Loucy (cell line): ENCODE results near the gene CLEC16A.

Source experiments
- H2AFZ ChIP-seq: fragments of 200-600 bp; sonication (generic); 2 replicates; pipeline ENCODE4 v1.6.0; 2016; ENCODE audit warnings: antibody characterized with exemption, mild to moderate bottlenecking, low read length, moderate library complexity
- H3F3A ChIP-seq: fragments of 200-600 bp; 2 replicates; pipeline ENCODE4 v1.6.0; 2016; ENCODE audit warnings: antibody characterized with exemption, low read depth, mild to moderate bottlenecking
- H3K27me3 ChIP-seq: fragments of 200-600 bp; sonication (generic); 2 replicates; pipeline ENCODE4 v1.6.1; 2014; ENCODE audit warnings: low read length, mild to moderate bottlenecking; ENCODE audit not compliant: insufficient read depth, poor library complexity, severe bottlenecking
- H3K36me3 ChIP-seq: fragments of 200-600 bp; sonication (generic); 2 replicates; pipeline ENCODE4 v1.6.1; 2016; ENCODE audit warnings: low read length; ENCODE audit not compliant: insufficient read depth
- H3K4me1 ChIP-seq: fragments of 200-600 bp; sonication (generic); 2 replicates; pipeline ENCODE4 v1.5.1; 2014; ENCODE audit warnings: low read length, mild to moderate bottlenecking; ENCODE audit not compliant: insufficient read depth, poor library complexity, severe bottlenecking
- H3K4me2 ChIP-seq: fragments of 200-600 bp; sonication (generic); 2 replicates; pipeline ENCODE4 v1.6.0; 2014; ENCODE audit warnings: antibody characterized with exemption, low read length, low read depth, mild to moderate bottlenecking; ENCODE audit not compliant: poor library complexity, severe bottlenecking
- H3K4me3 ChIP-seq: fragments of 200-600 bp; sonication (generic); 2 replicates; pipeline ENCODE4 v1.5.1; 2014; ENCODE audit warnings: low read length, mild to moderate bottlenecking, mixed read lengths; ENCODE audit not compliant: poor library complexity, severe bottlenecking
- H3K79me2 ChIP-seq: fragments of 200-600 bp; sonication (generic); 2 replicates; pipeline ENCODE4 v1.6.1; 2014; ENCODE audit warnings: low read length; ENCODE audit not compliant: insufficient read depth
- H3K9ac ChIP-seq: fragments of 200-600 bp; sonication (generic); 2 replicates; pipeline ENCODE4 v1.6.0; 2014; ENCODE audit warnings: mild to moderate bottlenecking, low read depth, low read length, moderate library complexity; ENCODE audit not compliant: poor library complexity, severe bottlenecking
- H3K9me2 ChIP-seq: fragments of 200-600 bp; sonication (generic); replicated peaks from 2 replicates; pipeline ENCODE4 v1.6.1; 2016; ENCODE audit warnings: low read depth, low read length, mixed read lengths
- H3K9me3 ChIP-seq: fragments of 200-600 bp; sonication (generic); 2 replicates; pipeline ENCODE4 v1.6.1; 2014; ENCODE audit warnings: mild to moderate bottlenecking, antibody characterized with exemption, low read length, low read depth; ENCODE audit not compliant: insufficient read depth
- H4K20me1 ChIP-seq: fragments of 200-600 bp; sonication (generic); 2 replicates; pipeline ENCODE4 v1.6.0; 2014; ENCODE audit warnings: antibody characterized with exemption, low read length, mild to moderate bottlenecking; ENCODE audit not compliant: insufficient read depth, poor library complexity, severe bottlenecking
- EZH2phosphoT487 ChIP-seq: fragments of 200-600 bp; IDR thresholded peaks from 2 replicates; pipeline ENCODE4 v1.6.1; 2018; ENCODE audit warnings: antibody characterized with exemption, mild to moderate bottlenecking, moderate library complexity, borderline replicate concordance
- TF ChIP-seq, protein P1 (sequence below): fragments of 200-600 bp; sonication (generic); conservative IDR thresholded peaks from 2 replicates; pipeline ENCODE4 v1.5.1; 2014; ENCODE audit warnings: mild to moderate bottlenecking, antibody characterized with exemption, low read length

The CLEC16A gene

GRCh38 chr16:11087691-11088073, 143.3 kb downstream of the CLEC16A start:
- no peaks in the 10 kb centered on the region for H4K20me1 ChIP-seq
- no peak overlapping the region for H2AFZ ChIP-seq
- no peaks in the 10 kb centered on the region for H3K9me2 ChIP-seq
- H3K36me3 ChIP-seq: no peaks in the 10 kb centered on the region
- peaks cover 43% of the 10 kb centered on the region for H3K4me1 ChIP-seq
- H3K9ac ChIP-seq: peak overlapping the region; percentile 17
- H3F3A ChIP-seq: no peaks in the 10 kb centered on the region
- no peak overlapping the region for H3K4me3 ChIP-seq
- no peaks in the 10 kb centered on the region for H3K79me2 ChIP-seq
- H3K4me2 ChIP-seq: no peak overlapping the region
- H3K27me3 ChIP-seq: no peaks in the 10 kb centered on the region
- no peaks in the 10 kb centered on the region for H3K9me3 ChIP-seq
- TF ChIP-seq, protein P1, sequence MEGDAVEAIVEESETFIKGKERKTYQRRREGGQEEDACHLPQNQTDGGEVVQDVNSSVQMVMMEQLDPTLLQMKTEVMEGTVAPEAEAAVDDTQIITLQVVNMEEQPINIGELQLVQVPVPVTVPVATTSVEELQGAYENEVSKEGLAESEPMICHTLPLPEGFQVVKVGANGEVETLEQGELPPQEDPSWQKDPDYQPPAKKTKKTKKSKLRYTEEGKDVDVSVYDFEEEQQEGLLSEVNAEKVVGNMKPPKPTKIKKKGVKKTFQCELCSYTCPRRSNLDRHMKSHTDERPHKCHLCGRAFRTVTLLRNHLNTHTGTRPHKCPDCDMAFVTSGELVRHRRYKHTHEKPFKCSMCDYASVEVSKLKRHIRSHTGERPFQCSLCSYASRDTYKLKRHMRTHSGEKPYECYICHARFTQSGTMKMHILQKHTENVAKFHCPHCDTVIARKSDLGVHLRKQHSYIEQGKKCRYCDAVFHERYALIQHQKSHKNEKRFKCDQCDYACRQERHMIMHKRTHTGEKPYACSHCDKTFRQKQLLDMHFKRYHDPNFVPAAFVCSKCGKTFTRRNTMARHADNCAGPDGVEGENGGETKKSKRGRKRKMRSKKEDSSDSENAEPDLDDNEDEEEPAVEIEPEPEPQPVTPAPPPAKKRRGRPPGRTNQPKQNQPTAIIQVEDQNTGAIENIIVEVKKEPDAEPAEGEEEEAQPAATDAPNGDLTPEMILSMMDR: no peak
- no peak for TF ChIP-seq EZH2phosphoT487

- no peaks in the 10 kb centered on the region for H3F3A ChIP-seq
- peaks cover 48% of the 10 kb centered on the region for H3K4me1 ChIP-seq
- no peaks in the 10 kb centered on the region for H3K36me3 ChIP-seq
- no peaks in the 10 kb centered on the region for H3K9me3 ChIP-seq
- peak overlapping the region; percentile 4 for H3K4me2 ChIP-seq
- H3K4me3 ChIP-seq: no peak overlapping the region
- TF ChIP-seq, protein P1: no peak
- no peak for TF ChIP-seq EZH2phosphoT487
- no peak overlapping the region for H2AFZ ChIP-seq
- no peaks in the 10 kb centered on the region for H3K79me2 ChIP-seq
- H4K20me1 ChIP-seq: no peaks in the 10 kb centered on the region
- no peaks in the 10 kb centered on the region for H3K27me3 ChIP-seq
- no peaks in the 10 kb centered on the region for H3K9me2 ChIP-seq
- H3K9ac ChIP-seq: peak overlapping the region; percentile 17
These were observed 143.8 kb downstream of the CLEC16A start for GRCh38 chr16:11088074-11088730.

GRCh38 chr16:11088831-11089230, 144.5 kb downstream of the CLEC16A start:
- no peaks in the 10 kb centered on the region for H4K20me1 ChIP-seq
- H3K9me2 ChIP-seq: no peaks in the 10 kb centered on the region
- H3K27me3 ChIP-seq: no peaks in the 10 kb centered on the region
- H3K79me2 ChIP-seq: no peaks in the 10 kb centered on the region
- H3K36me3 ChIP-seq: no peaks in the 10 kb centered on the region
- H3K4me2 ChIP-seq: peak overlapping the region; percentile 4
- peaks cover 54% of the 10 kb centered on the region for H3K4me1 ChIP-seq
- H2AFZ ChIP-seq: no peak overlapping the region
- H3K4me3 ChIP-seq: no peak overlapping the region
- 0 out of 2 replicates have a peak, but pooled peaks cover 2% of the 10 kb centered on the region for H3F3A ChIP-seq
- H3K9ac ChIP-seq: peak overlapping the region; percentile 17
- no peaks in the 10 kb centered on the region for H3K9me3 ChIP-seq
- TF ChIP-seq, protein P1: no peak
- no peak for TF ChIP-seq EZH2phosphoT487
